Measurements from ENCODE around the gene FAM89B. TPM values are rescaled to one million over a fixed set of nuclear protein-coding genes. Genes with fewer than 3 reads are reported as not detected.
A peak's percentile ranks its signal among the peaks of the same experiment; 100 is the strongest.

The FAM89B gene
- total RNA-seq, 4 donors from 2014 or later, result 40.8 to 55.3 (median 44.6) TPM

GRCh38 chr11:65558002-65558929, 14.1 kb upstream of the FAM89B start, which contains the start of gene LTBP3:
TSS of gene LTBP3 (minus strand) at chr11:65558359. CDS start at chr11:65557959, 400 bp downstream.
- TF ChIP-seq CTCF (IDR thresholded peaks at IDR 0.05) (peak in 1 of 5 experiments; percentile 28), EP300 (IDR thresholded peaks at IDR 0.05) (peak; percentile 25 to 82), POLR2A (IDR thresholded peaks at IDR 0.05) (peak in 1 of 2 donors; percentile 39)
- H3K4me3 ChIP-seq, result peak within 1 kb of the TSS; percentile 55 to 64 (median 60)
- WGBS, 2 donors, result 1% methylated on average over 68 of the region's 79 CpGs

GRCh38 chr11:65558930-65559509, 13.3 kb upstream of the FAM89B start:
- 16 to 27% methylated on average over 7 to 11 of the region's 19 CpGs for WGBS, 2 donors

More at GRCh38 chr11:65558002-65558929, 14.1 kb upstream of the FAM89B start, which contains the start of gene LTBP3:
- peak; percentile 70 to 80 for DNase-seq (ENCODE audit: low spot score in 2 of 2)
- Histone ChIP-seq H3K9me3 (no peaks in the 10 kb centered on the region), H3K27ac (peak within 1 kb of the TSS; percentile 95 to 98 (median 98)), H3K36me3 (peaks cover 0 to 10% (median 0%) of the 10 kb centered on the region in 3 donors), H3K27me3 (no peaks in the 10 kb centered on the region), H3K4me1 (peaks cover 0 to 72% (median 64%) of the 10 kb centered on the region in 4 donors)

GRCh38 chr11:65559535-65559934, 12.8 kb upstream of the FAM89B start:
- Histone ChIP-seq H3K27me3 (no peaks in the 10 kb centered on the region), H3K27ac (peak overlapping the region; percentile 95 to 98 (median 98)), H3K36me3 (no peaks in the 10 kb centered on the region), H3K9me3 (no peaks in the 10 kb centered on the region), H3K4me1 (peaks cover 0 to 59% (median 53%) of the 10 kb centered on the region in 4 donors), H3K4me3 (no peak overlapping the region)
- WGBS, 2 donors, result 63 to 65% methylated on average over 5 of the region's 5 CpGs
- TF ChIP-seq EP300 (IDR thresholded peaks at IDR 0.05) (no peak), POLR2A (IDR thresholded peaks at IDR 0.05) (no peak), CTCF (IDR thresholded peaks at IDR 0.05) (no peak)
- DNase-seq (ENCODE audit: low spot score in 2 of 2), result no peak

More at GRCh38 chr11:65558930-65559509, 13.3 kb upstream of the FAM89B start:
- peaks cover 0 to 64% (median 57%) of the 10 kb centered on the region in 4 donors for H3K4me1 ChIP-seq
- no peak for DNase-seq (ENCODE audit: low spot score in 2 of 2)
- peak overlapping the region; percentile 55 to 64 (median 60) for H3K4me3 ChIP-seq
- no peaks in the 10 kb centered on the region for H3K9me3 ChIP-seq
- peaks cover 0 to 2% (median 0%) of the 10 kb centered on the region in 3 donors for H3K36me3 ChIP-seq
- TF ChIP-seq POLR2A (IDR thresholded peaks at IDR 0.05), result no peak
- TF ChIP-seq EP300 (IDR thresholded peaks at IDR 0.05), result peak in 1 of 2 donors; percentile 23
- peak overlapping the region; percentile 95 to 98 (median 98) for H3K27ac ChIP-seq
- no peaks in the 10 kb centered on the region for H3K27me3 ChIP-seq

- Histone ChIP-seq H3K9me3 (no peaks in the 10 kb centered on the region), H3K27me3 (no peaks in the 10 kb centered on the region), H3K4me1 (peaks cover 0 to 54% (median 49%) of the 10 kb centered on the region in 4 donors), H3K4me3 (no peak overlapping the region), H3K27ac (peak overlapping the region; percentile 95 to 98 (median 98)), H3K36me3 (no peaks in the 10 kb centered on the region)
- TF ChIP-seq EP300 (IDR thresholded peaks at IDR 0.05), result no peak
- no peak for TF ChIP-seq CTCF (IDR thresholded peaks at IDR 0.05)
- TF ChIP-seq POLR2A (IDR thresholded peaks at IDR 0.05), result no peak
- WGBS, 2 donors, result 32 to 38% methylated on average over 5 of the region's 5 CpGs
- DNase-seq (ENCODE audit: low spot score in 2 of 2), result no peak
Observed at GRCh38 chr11:65559951-65560537, 12.3 kb upstream of the FAM89B start.

All from tibial nerve (tissue), 4 donors.